Loucy (cell line): ENCODE data around the gene SHLD1.

ENCODE experiments used
- CTCF ChIP-seq: fragments of 200-600 bp; sonication (generic); conservative IDR thresholded peaks from 2 replicates; pipeline ENCODE4 v1.5.1; 2014; ENCODE audit warnings: mild to moderate bottlenecking, antibody characterized with exemption, low read length
- EZH2phosphoT487 ChIP-seq: fragments of 200-600 bp; IDR thresholded peaks from 2 replicates; pipeline ENCODE4 v1.6.1; 2018; ENCODE audit warnings: antibody characterized with exemption, mild to moderate bottlenecking, moderate library complexity, borderline replicate concordance

- no peak for TF ChIP-seq CTCF
- no peak for TF ChIP-seq EZH2phosphoT487
Observed at GRCh38 chr20:5840411-5841002, 90.3 kb downstream of the SHLD1 start.
